Thoracic aorta (tissue), 2 donors: ENCODE data around the gene ENPP3. TPM values are rescaled to one million over a fixed set of nuclear protein-coding genes. Genes with fewer than 3 reads are reported as not detected.
A peak's percentile ranks its signal among the peaks of the same experiment; 100 is the strongest.

ENCODE experiments used
- ATAC-seq: fragments of 150-250 bp; one replicate; pipeline ENCODE4 v1.8.0; 2017; ENCODE audit warnings: low read depth; ENCODE audit not compliant: insufficient number of reproducible peaks, low FRiP score
- DNase-seq: peaks from one replicate; pipeline ENCODE4 v3.0.0-alpha.2; 2020; ENCODE audit warnings: low spot score
- H3K27ac ChIP-seq, 2 donors: fragments of 200-600 bp; sonication (generic); 1 replicate in 1 of 2; 2 replicates in 1 of 2; pipeline ENCODE4 v1.5.1; 2016; ENCODE audit warnings: mild to moderate bottlenecking in 2 of 2, moderate library complexity in 2 of 2
- H3K27me3 ChIP-seq: fragments of 200-600 bp; sonication (generic); replicated peaks from 2 replicates; pipeline ENCODE4 v1.6.0; 2016; ENCODE audit warnings: mild to moderate bottlenecking; ENCODE audit not compliant: insufficient read depth
- H3K36me3 ChIP-seq: fragments of 200-600 bp; sonication (generic); one replicate; pipeline ENCODE4 v1.5.1; 2016
- H3K4me1 ChIP-seq, 2 donors: fragments of 200-600 bp; sonication (generic); 1 replicate in 1 of 2; 2 replicates in 1 of 2; pipeline versions ENCODE4 v1.5.1 to v1.6.0; 2016; ENCODE audit warnings: low read depth in 2 of 2, mild to moderate bottlenecking in 1 of 2; ENCODE audit not compliant: control insufficient read depth in 1 of 2
- H3K4me3 ChIP-seq: fragments of 200-600 bp; sonication (generic); 2 replicates; pipeline ENCODE4 v1.5.1; 2016; ENCODE audit warnings: mild to moderate bottlenecking
- H3K9me3 ChIP-seq: fragments of 200-600 bp; sonication (generic); 2 replicates; pipeline ENCODE4 v1.5.1; 2016
- total RNA-seq, 2 donors: library from RNA; depleted of rRNA; stranded (reverse); fragments of >200 nt; gene quantifications; one replicate each; pipeline versions ENCODE4 v1.1.0 to v1.2.3, GENCODE V29; 2016
- TF ChIP-seq, protein P1 (sequence below): fragments of 200-600 bp; sonication (generic); IDR thresholded peaks from one replicate; pipeline ENCODE4 v1.5.1; 2019; ENCODE audit warnings: antibody characterized with exemption

Gene ENPP3
- total RNA-seq: under 1 TPM; 0.49 to 0.54 TPM

DNA sequence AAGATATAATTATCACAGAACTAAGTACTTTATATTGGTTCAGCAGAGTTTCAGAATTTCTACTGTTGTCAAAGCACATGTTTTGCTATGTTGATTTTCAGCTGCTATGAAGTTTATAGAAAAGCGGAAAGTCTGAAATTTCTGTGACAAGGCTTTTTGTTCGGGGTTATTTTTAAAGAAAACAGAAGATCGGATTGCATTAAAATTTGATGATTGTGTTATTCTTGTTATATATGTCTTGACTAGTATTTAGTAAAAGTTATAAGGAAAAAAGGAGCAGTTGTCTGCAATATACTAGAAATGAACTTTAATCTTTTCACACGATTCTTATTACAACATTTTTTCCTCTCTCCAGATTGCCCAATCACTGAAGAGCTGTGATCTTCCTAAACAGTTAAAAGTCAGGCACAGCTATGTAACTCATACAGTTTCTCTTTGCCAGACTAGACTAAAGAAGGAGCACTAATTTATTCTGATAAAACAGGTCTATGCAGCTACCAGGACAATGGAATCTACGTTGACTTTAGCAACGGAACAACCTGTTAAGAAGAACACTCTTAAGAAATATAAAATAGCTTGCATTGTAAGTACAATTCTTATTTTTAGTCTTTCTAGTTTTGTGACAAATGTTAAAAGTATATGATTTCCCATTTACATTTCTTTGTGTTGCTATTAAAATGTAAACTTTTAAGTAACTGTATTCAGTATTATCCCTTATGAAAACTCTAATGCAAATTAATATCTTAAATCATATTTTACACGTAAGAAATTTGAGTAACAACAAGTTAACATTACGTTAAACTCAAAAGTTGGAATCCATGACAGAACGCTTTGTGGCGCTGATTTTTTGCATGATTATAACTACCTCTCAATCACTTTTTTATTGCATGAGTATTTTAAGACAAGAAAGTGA, at the start of gene ENPP3:
Gene ENPP3, plus strand, starts transcription at position 423 of the 913 bp plus-strand sequence. Its CDS starts 83 bp downstream, at position 506.
- ATAC-seq (no peak), DNase-seq (no peak)
- Histone ChIP-seq H3K9me3 (no peaks in the 10 kb centered on the region), H3K4me1 (no peaks in the 10 kb centered on the region), H3K27me3 (no peaks in the 10 kb centered on the region), H3K27ac (no peak within 1 kb of the TSS), H3K4me3 (peak within 1 kb of the TSS; percentile 20), H3K36me3 (no peaks in the 10 kb centered on the region)
- TF ChIP-seq, protein P1, sequence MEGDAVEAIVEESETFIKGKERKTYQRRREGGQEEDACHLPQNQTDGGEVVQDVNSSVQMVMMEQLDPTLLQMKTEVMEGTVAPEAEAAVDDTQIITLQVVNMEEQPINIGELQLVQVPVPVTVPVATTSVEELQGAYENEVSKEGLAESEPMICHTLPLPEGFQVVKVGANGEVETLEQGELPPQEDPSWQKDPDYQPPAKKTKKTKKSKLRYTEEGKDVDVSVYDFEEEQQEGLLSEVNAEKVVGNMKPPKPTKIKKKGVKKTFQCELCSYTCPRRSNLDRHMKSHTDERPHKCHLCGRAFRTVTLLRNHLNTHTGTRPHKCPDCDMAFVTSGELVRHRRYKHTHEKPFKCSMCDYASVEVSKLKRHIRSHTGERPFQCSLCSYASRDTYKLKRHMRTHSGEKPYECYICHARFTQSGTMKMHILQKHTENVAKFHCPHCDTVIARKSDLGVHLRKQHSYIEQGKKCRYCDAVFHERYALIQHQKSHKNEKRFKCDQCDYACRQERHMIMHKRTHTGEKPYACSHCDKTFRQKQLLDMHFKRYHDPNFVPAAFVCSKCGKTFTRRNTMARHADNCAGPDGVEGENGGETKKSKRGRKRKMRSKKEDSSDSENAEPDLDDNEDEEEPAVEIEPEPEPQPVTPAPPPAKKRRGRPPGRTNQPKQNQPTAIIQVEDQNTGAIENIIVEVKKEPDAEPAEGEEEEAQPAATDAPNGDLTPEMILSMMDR: no peak

GRCh38 chr6:131587909-131588308, 49.2 kb upstream of the ENPP3 start:
- DNase-seq: no peak
- TF ChIP-seq, protein P1: no peak
- no peak overlapping the region for H3K27ac ChIP-seq
- H3K27me3 ChIP-seq: no peaks in the 10 kb centered on the region
- no peak overlapping the region for H3K4me3 ChIP-seq
- peaks cover 48% of the 10 kb centered on the region for H3K36me3 ChIP-seq
- no peak for ATAC-seq
- H3K4me1 ChIP-seq: no peaks in the 10 kb centered on the region
- no peaks in the 10 kb centered on the region for H3K9me3 ChIP-seq

DNA sequence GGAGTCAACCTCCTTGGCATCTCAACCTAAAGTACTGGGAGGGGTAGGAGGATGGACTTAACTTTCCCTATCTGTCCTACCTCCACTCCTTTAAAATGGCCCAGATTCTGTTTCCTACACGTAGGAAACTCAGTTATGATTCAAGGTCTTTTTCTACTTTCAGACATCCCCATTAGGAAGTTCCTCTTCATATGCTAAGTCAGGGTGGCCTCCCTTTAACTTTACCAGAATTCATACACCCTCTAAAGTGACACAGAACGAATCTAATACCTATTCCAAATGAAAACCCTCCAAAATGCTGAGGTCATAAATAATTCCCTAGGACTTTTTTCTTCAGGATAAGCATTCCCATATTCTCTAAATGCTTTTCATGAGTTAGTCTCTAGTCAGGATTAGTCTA, 48.5 kb upstream of the ENPP3 start:
- Histone ChIP-seq H3K9me3 (no peaks in the 10 kb centered on the region), H3K36me3 (peaks cover 46% of the 10 kb centered on the region), H3K4me1 (no peaks in the 10 kb centered on the region), H3K27me3 (no peaks in the 10 kb centered on the region), H3K27ac (no peak overlapping the region), H3K4me3 (no peak overlapping the region)
- DNase-seq: no peak
- TF ChIP-seq, protein P1: no peak
- ATAC-seq: no peak

GRCh38 chr6:131592935-131593334, 44.2 kb upstream of the ENPP3 start:
- no peak for ATAC-seq

DNA sequence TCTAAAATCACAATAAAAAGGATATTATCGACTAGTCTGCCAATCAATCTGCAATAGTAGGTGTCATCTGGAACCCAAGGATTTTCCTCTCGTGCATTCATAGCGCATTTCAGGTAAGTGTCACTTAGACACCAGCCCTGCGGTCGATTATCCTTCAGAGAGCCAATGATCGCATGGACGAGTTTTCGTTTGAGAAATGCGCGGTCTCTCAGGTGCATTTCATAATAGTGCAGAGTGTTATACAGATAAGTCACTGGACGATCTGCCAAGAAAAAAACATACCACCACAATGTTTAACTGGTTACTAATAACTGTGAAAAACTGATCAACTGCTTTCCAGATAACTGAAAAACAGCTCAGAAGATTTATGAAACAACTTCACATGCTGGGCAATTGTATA, 43.0 kb upstream of the ENPP3 start:
- Histone ChIP-seq H3K36me3 (peaks cover 52% of the 10 kb centered on the region), H3K27ac (no peak overlapping the region), H3K9me3 (no peaks in the 10 kb centered on the region), H3K4me3 (no peak overlapping the region), H3K4me1 (no peaks in the 10 kb centered on the region), H3K27me3 (no peaks in the 10 kb centered on the region)
- TF ChIP-seq, protein P1: no peak
- ATAC-seq (no peak), DNase-seq (no peak)

More at GRCh38 chr6:131592935-131593334, 44.2 kb upstream of the ENPP3 start:
- no peaks in the 10 kb centered on the region for H3K4me1 ChIP-seq
- peaks cover 51% of the 10 kb centered on the region for H3K36me3 ChIP-seq
- no peaks in the 10 kb centered on the region for H3K9me3 ChIP-seq
- H3K27me3 ChIP-seq: no peaks in the 10 kb centered on the region
- TF ChIP-seq, protein P1: no peak
- H3K4me3 ChIP-seq: no peak overlapping the region
- DNase-seq: no peak
- H3K27ac ChIP-seq: no peak overlapping the region
